H9 (cell line): ENCODE results near the gene ENGASE. TPM values are rescaled to one million over a fixed set of nuclear protein-coding genes. Genes with fewer than 3 reads are reported as not detected.

Experiments used
- DNase-seq: peaks from one replicate; pipeline ENCODE4 v3.0.0-alpha.2; 2017
- H2AFZ ChIP-seq: one replicate; pipeline ENCODE4 v1.6.1; 2013; ENCODE audit warnings: mild to moderate bottlenecking, low read length, control low read depth, moderate library complexity
- H2AK5ac ChIP-seq: 2 replicates; pipeline ENCODE4 v1.6.1; 2013; ENCODE audit warnings: low read length, control low read depth, mixed read lengths; ENCODE audit not compliant: insufficient read length
- H2BK120ac ChIP-seq: one replicate; pipeline ENCODE4 v1.6.1; 2013; ENCODE audit warnings: low read depth, mild to moderate bottlenecking, low read length, control low read depth, inconsistent platforms; ENCODE audit not compliant: poor library complexity, severe bottlenecking
- H2BK12ac ChIP-seq: 2 replicates; pipeline ENCODE4 v1.6.1; 2013; ENCODE audit warnings: low read length, control low read depth, mixed read lengths, low read depth; ENCODE audit not compliant: insufficient read length
- H2BK15ac ChIP-seq: 2 replicates; pipeline ENCODE4 v1.6.1; 2013; ENCODE audit warnings: low read depth, low read length, control low read depth
- H2BK20ac ChIP-seq: one replicate; pipeline ENCODE4 v1.6.1; 2013; ENCODE audit warnings: low read depth, mild to moderate bottlenecking, low read length, control low read depth, inconsistent platforms; ENCODE audit not compliant: poor library complexity, severe bottlenecking
- H2BK5ac ChIP-seq: 2 replicates; pipeline ENCODE4 v1.6.1; 2013; ENCODE audit warnings: low read length, control low read depth, mixed read lengths; ENCODE audit not compliant: insufficient read length
- H3K14ac ChIP-seq: 2 replicates; pipeline ENCODE4 v1.6.1; 2013; ENCODE audit warnings: low read length, control low read depth; ENCODE audit not compliant: insufficient read depth
- H3K18ac ChIP-seq: 2 replicates; pipeline ENCODE4 v1.6.1; 2013; ENCODE audit warnings: low read depth, mild to moderate bottlenecking, mixed read lengths, low read length, control low read depth; ENCODE audit not compliant: insufficient read length
- H3K23ac ChIP-seq: 2 replicates; pipeline ENCODE4 v1.6.1; 2013; ENCODE audit warnings: low read length, control low read depth, mixed read lengths, low read depth; ENCODE audit not compliant: insufficient read length
- H3K23me2 ChIP-seq: 2 replicates; pipeline ENCODE4 v1.6.1; 2013; ENCODE audit warnings: low read depth, mild to moderate bottlenecking, mixed read lengths, low read length, control low read depth; ENCODE audit not compliant: insufficient read length, poor library complexity, severe bottlenecking
- H3K27ac ChIP-seq: 2 replicates; pipeline ENCODE4 v1.5.1; 2013; ENCODE audit warnings: low read length, control low read depth, mixed read lengths, low read depth; ENCODE audit not compliant: insufficient read length
- H3K27me3 ChIP-seq: 2 replicates; pipeline ENCODE4 v1.6.1; 2013; ENCODE audit warnings: low read length, control low read depth, inconsistent platforms; ENCODE audit not compliant: insufficient read depth
- H3K4ac ChIP-seq: 2 replicates; pipeline ENCODE4 v1.6.1; 2013; ENCODE audit warnings: low read depth, mild to moderate bottlenecking, control low read depth, inconsistent platforms, low read length, moderate library complexity
- H3K4me1 ChIP-seq: 2 replicates; pipeline ENCODE4 v1.6.1; 2013; ENCODE audit warnings: low read length, control low read depth, inconsistent platforms; ENCODE audit not compliant: insufficient read depth
- H3K4me2 ChIP-seq: 2 replicates; pipeline ENCODE4 v1.6.1; 2013; ENCODE audit warnings: low read length, control low read depth, mixed read lengths; ENCODE audit not compliant: insufficient read length, insufficient read depth
- H3K56ac ChIP-seq: 2 replicates; pipeline ENCODE4 v1.6.1; 2013; ENCODE audit warnings: low read depth, mild to moderate bottlenecking, mixed read lengths, low read length, control low read depth; ENCODE audit not compliant: insufficient read length
- H3K79me1 ChIP-seq: 2 replicates; pipeline ENCODE4 v1.6.1; 2013; ENCODE audit warnings: low read depth, mild to moderate bottlenecking, moderate library complexity, low read length, control low read depth, inconsistent platforms; ENCODE audit not compliant: insufficient read depth, poor library complexity, severe bottlenecking
- H3K79me2 ChIP-seq: 2 replicates; pipeline ENCODE4 v1.6.1; 2013; ENCODE audit warnings: low read length, control low read depth, inconsistent platforms; ENCODE audit not compliant: insufficient read depth
- H3K9ac ChIP-seq: 2 replicates; pipeline ENCODE4 v1.6.1; 2013; ENCODE audit warnings: low read length, control low read depth, mixed read lengths; ENCODE audit not compliant: insufficient read length; ENCODE audit errors: extremely low read depth
- H3K9me3 ChIP-seq: one replicate; pipeline ENCODE4 v1.6.1; 2013; ENCODE audit warnings: low read depth, low read length, inconsistent platforms; ENCODE audit not compliant: control insufficient read depth
- H3T11ph ChIP-seq: one replicate; pipeline ENCODE4 v1.6.1; 2013; ENCODE audit warnings: mild to moderate bottlenecking, low read length, control low read depth, inconsistent platforms
- H4K20me1 ChIP-seq: one replicate; pipeline ENCODE4 v1.6.1; 2013; ENCODE audit not compliant: control insufficient read depth, insufficient read length, insufficient read depth
- H4K5ac ChIP-seq: 2 replicates; pipeline ENCODE4 v1.6.1; 2013; ENCODE audit warnings: low read depth, mild to moderate bottlenecking, mixed read lengths, low read length, control low read depth; ENCODE audit not compliant: insufficient read length
- H4K8ac ChIP-seq: replicated peaks from 2 replicates; pipeline ENCODE4 v1.6.1; 2013; ENCODE audit warnings: low read length, control low read depth, mixed read lengths, low read depth; ENCODE audit not compliant: insufficient read length
- H4K91ac ChIP-seq: 2 replicates; pipeline ENCODE4 v1.6.1; 2013; ENCODE audit warnings: low read depth, mild to moderate bottlenecking, moderate library complexity, mixed read lengths, low read length, control low read depth; ENCODE audit not compliant: insufficient read length
- H3K27ac Mint-ChIP-seq, 3 experiments: 2 replicates in 2 of 3; 3 replicates in 1 of 3; pipeline ENCODE4 v1.8.0; 2020 to 2021; ENCODE audit warnings: mixed read lengths in 3 of 3, mild to moderate bottlenecking in 1 of 3, moderate library complexity in 1 of 3
- H3K27me3 Mint-ChIP-seq: 2 replicates; pipeline ENCODE4 v1.8.0; 2021; ENCODE audit warnings: low read depth, mild to moderate bottlenecking, moderate library complexity, mixed read lengths
- H3K36me3 Mint-ChIP-seq, 3 experiments: 2 replicates in 2 of 3; 3 replicates in 1 of 3; pipeline ENCODE4 v1.8.0; 2020 to 2021; ENCODE audit warnings: low read depth in 3 of 3, mixed read lengths in 3 of 3; ENCODE audit not compliant: insufficient read depth in 1 of 3
- H3K4me1 Mint-ChIP-seq, 2 experiments: 2 replicates each; pipeline ENCODE4 v1.8.0; 2020; ENCODE audit warnings: mixed read lengths in 2 of 2
- H3K4me3 Mint-ChIP-seq, 2 experiments: 2 replicates in 1 of 2; 3 replicates in 1 of 2; pipeline ENCODE4 v1.8.0; 2020 to 2021; ENCODE audit warnings: mild to moderate bottlenecking in 2 of 2, mixed read lengths in 2 of 2, moderate library complexity in 1 of 2
- H3K9me3 Mint-ChIP-seq, 2 experiments: 2 replicates in 1 of 2; 3 replicates in 1 of 2; pipeline ENCODE4 v1.8.0; 2020; ENCODE audit warnings: mild to moderate bottlenecking in 2 of 2, mixed read lengths in 2 of 2, moderate library complexity in 1 of 2
- WGBS: extraction: QIAGEN DNeasy Blood & Tissue Kit; methylation state at CpG from one replicate; pipeline ENCODE4 v1.1.7; 2013; ENCODE audit warnings: missing lambda C conversion rate, low lambda C conversion rate, mixed read lengths; ENCODE audit not compliant: insufficient read length; ENCODE audit errors: extremely low coverage; 5-methylcytosine and 5-hydroxymethylcytosine counted together
- total RNA-seq: library from RNA; stranded (reverse); gene quantifications from 2 replicates; pipeline ENCODE4 v1.2.1, GENCODE V29; 2021
- TF ChIP-seq, protein P1 (sequence below): fragments of 200-600 bp; sonication (generic); conservative IDR thresholded peaks from 3 replicates; pipeline ENCODE4 v1.8.0; 2021; ENCODE audit warnings: antibody characterized with exemption, mild to moderate bottlenecking

The ENGASE gene
- total RNA-seq, 1 experiment from 2014 or later: 20.6 TPM

DNA sequence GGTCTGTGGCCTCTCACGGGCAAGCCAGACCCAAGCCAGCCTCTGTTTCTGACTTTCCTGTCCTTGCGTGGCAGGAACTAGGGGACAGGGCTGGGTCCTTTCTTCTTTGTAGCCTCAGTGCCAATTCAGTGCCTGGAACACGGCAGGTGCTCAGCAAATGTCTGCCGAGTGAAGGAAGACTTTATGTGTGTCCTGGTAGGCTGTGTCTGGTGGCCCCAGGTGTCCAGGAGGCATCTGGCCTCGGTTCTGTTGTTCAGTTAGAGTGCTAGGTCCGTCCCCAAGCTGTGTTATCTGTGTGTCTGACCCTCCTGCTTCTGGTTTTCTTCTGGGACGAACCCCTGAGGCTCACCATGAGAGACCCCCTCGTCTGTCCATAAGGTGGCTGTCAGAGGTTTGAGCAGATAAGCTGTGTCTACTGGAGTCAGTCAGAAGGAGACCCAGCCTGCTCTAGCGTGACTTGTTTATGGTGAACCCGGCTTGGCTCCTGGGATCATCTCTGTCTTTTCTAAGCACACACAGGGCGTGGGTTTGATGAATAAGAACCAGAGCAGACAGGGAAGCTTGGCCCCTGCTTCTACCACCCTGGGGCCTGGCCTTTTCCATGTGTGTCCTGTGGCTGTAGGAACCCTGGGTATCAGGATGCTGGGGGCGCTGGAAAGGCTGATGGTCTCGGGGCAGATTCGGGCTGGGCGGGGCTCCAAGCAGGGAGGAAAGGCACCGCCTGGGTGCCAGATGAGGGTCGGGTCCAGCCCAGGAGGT lies 39.3 kb downstream of the ENGASE start:
- H3K4me2 ChIP-seq: no peak overlapping the region
- no peak for DNase-seq
- Mint-ChIP-seq H3K4me1 (peaks cover 2 to 20% of the 10 kb centered on the region in 2 experiments; a peak in 2 of 4 replicates), H3K36me3 (no peaks in the 10 kb centered on the region; a peak in 1 of 7 replicates), H3K4me3 (0 out of 5 replicates have a peak overlapping the region, but pooled peaks of 1 of the 2 experiments have one; percentile 12), H3K27ac (peak overlapping the region in 2 of 3 experiments; percentile 55 to 70; a peak in 2 of 7 replicates), H3K9me3 (no peaks in the 10 kb centered on the region), H3K27me3 (no peaks in the 10 kb centered on the region; the same call in 1 of the 2 replicates)
- H2AFZ ChIP-seq: no peak overlapping the region
- H2BK120ac ChIP-seq: no peak overlapping the region
- no peaks in the 10 kb centered on the region for H3K79me2 ChIP-seq
- no CpG with 5 or more reads among the region's 17 CpGs for WGBS
- H3T11ph ChIP-seq: no peak overlapping the region
- H2BK15ac ChIP-seq: no peak overlapping the region
- no peak overlapping the region for H2BK12ac ChIP-seq
- H2BK5ac ChIP-seq: no peak overlapping the region
- H3K27me3 ChIP-seq: no peaks in the 10 kb centered on the region
- H3K9ac ChIP-seq: no peak overlapping the region
- no peak overlapping the region for H3K18ac ChIP-seq
- H3K79me1 ChIP-seq: no peaks in the 10 kb centered on the region
- no peaks in the 10 kb centered on the region for H4K20me1 ChIP-seq
- no peak overlapping the region for H4K5ac ChIP-seq
- H3K14ac ChIP-seq: no peak overlapping the region
- H4K91ac ChIP-seq: no peak overlapping the region
- H3K9me3 ChIP-seq: no peaks in the 10 kb centered on the region
- H3K56ac ChIP-seq: no peak overlapping the region
- no peak overlapping the region for H3K27ac ChIP-seq
- H4K8ac ChIP-seq: no peak overlapping the region
- H3K4ac ChIP-seq: no peak overlapping the region
- no peak overlapping the region for H2AK5ac ChIP-seq
- no peak overlapping the region for H2BK20ac ChIP-seq
- TF ChIP-seq, protein P1, sequence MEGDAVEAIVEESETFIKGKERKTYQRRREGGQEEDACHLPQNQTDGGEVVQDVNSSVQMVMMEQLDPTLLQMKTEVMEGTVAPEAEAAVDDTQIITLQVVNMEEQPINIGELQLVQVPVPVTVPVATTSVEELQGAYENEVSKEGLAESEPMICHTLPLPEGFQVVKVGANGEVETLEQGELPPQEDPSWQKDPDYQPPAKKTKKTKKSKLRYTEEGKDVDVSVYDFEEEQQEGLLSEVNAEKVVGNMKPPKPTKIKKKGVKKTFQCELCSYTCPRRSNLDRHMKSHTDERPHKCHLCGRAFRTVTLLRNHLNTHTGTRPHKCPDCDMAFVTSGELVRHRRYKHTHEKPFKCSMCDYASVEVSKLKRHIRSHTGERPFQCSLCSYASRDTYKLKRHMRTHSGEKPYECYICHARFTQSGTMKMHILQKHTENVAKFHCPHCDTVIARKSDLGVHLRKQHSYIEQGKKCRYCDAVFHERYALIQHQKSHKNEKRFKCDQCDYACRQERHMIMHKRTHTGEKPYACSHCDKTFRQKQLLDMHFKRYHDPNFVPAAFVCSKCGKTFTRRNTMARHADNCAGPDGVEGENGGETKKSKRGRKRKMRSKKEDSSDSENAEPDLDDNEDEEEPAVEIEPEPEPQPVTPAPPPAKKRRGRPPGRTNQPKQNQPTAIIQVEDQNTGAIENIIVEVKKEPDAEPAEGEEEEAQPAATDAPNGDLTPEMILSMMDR: no peak
- H3K23me2 ChIP-seq: no peaks in the 10 kb centered on the region
- H3K23ac ChIP-seq: no peak overlapping the region
- H3K4me1 ChIP-seq: no peaks in the 10 kb centered on the region
